AG04449 (cell line): Measurements from ENCODE around the gene IRAK1.
A peak's percentile ranks its signal among the peaks of the same experiment; 100 is the strongest.

Source experiments
- CTCF ChIA-PET: fragments of 350-600 bp; formaldehyde crosslinking; extraction: SDS; loops from one replicate; lab custom pipeline; 2021; ENCODE audit warnings: antibody characterized with exemption; lab: Yijun Ruan, JAX
- POLR2A ChIA-PET: fragments of 400-600, 350-600 bp; formaldehyde crosslinking; extraction: SDS; loops from one replicate; lab custom pipeline; 2020; ENCODE audit warnings: antibody characterized with exemption, inconsistent platforms; lab: Yijun Ruan, JAX
- DNase-seq: peaks from one replicate; pipeline ENCODE4 v3.0.0-alpha.2; 2010; ENCODE audit warnings: low read depth, low spot score
- H3K4me3 ChIP-seq: 2 replicates; pipeline ENCODE4 v1.5.1; 2011; ENCODE audit warnings: low read depth, mild to moderate bottlenecking, control low read depth, low read length
- TF ChIP-seq, protein P1 (sequence below): IDR thresholded peaks from one replicate; pipeline ENCODE4 v1.5.1; 2011; ENCODE audit warnings: mild to moderate bottlenecking, moderate library complexity, low read length, control low read depth, inconsistent platforms; ENCODE audit not compliant: insufficient read depth; ENCODE audit errors: missing control alignments

Gene IRAK1

DNA sequence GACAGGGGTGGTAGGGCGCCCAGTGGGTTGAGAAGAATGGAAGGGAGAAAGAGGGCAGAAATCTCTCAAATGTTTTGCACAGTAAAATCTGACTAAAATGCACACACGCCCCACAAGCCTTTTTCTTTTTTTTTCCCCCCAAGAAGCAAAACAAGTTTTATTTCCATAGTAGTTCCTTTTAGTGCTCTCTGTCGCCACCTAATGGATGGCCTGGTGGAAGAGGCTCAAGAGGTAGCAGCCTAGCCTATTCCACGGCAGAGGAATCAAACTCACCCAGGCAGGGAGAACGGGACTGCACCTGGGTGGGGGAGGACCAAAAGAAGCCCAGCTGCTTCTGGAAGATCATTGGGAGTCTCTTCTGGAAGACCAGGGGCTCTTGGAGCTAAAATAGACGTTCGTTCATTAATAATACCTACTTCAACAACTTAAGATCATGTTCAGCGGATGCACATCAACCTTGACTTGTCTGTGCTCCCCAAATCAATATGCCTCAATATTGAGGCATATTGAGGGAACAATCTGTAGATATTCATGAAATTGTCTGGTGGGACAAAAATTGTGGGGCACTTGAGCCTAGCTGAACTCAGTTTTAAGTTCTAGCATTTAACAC lies 31.6 kb upstream of the IRAK1 start:
- ChIA-PET POLR2A (no interaction called here), CTCF (interaction anchor here (0.7 to 3.2 kb wide), 8 partner anchors 8 to 100 kb away, joined by 3 to 20 read pairs (median 5); partner anchors contain the start of gene IRAK1)
- no peak overlapping the region for H3K4me3 ChIP-seq
- DNase-seq = no peak
- TF ChIP-seq, protein P1, sequence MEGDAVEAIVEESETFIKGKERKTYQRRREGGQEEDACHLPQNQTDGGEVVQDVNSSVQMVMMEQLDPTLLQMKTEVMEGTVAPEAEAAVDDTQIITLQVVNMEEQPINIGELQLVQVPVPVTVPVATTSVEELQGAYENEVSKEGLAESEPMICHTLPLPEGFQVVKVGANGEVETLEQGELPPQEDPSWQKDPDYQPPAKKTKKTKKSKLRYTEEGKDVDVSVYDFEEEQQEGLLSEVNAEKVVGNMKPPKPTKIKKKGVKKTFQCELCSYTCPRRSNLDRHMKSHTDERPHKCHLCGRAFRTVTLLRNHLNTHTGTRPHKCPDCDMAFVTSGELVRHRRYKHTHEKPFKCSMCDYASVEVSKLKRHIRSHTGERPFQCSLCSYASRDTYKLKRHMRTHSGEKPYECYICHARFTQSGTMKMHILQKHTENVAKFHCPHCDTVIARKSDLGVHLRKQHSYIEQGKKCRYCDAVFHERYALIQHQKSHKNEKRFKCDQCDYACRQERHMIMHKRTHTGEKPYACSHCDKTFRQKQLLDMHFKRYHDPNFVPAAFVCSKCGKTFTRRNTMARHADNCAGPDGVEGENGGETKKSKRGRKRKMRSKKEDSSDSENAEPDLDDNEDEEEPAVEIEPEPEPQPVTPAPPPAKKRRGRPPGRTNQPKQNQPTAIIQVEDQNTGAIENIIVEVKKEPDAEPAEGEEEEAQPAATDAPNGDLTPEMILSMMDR = peak; percentile 57

DNA sequence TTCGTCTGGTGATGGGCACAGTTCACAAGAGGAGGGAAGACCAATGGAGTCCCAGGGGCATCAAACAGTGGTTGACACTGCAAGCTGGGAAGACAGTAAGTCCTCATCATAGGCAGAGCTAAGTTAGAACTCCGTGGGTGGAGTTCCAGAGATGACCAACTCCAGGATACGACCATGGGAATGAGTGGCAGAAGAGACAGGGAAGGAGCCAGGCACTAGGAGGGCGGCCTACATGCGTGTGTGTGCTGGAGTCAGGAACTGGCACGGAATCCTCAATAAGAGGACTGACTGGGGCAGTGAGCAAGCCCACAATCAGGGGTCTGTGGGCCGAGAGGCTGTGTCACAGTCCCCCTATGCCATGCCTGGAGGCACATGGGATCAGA lies 30.4 kb upstream of the IRAK1 start:
- TF ChIP-seq, protein P1 = no peak
- CTCF ChIA-PET = interaction anchor here (0.9 to 3.2 kb wide), 7 partner anchors 10 to 37 kb away, joined by 3 to 20 read pairs (median 3); no protein-coding TSS in a partner anchor
- POLR2A ChIA-PET = no interaction called here
- DNase-seq = no peak
- no peak overlapping the region for H3K4me3 ChIP-seq

- no peak overlapping the region for H3K4me3 ChIP-seq
- TF ChIP-seq, protein P1 = no peak
- CTCF ChIA-PET = interaction anchor here (0.9 to 3.2 kb wide), 7 partner anchors 9 to 36 kb away, joined by 3 to 20 read pairs (median 3); no protein-coding TSS in a partner anchor
- DNase-seq = no peak
- POLR2A ChIA-PET = interaction anchor here (1.3 kb wide), 1 partner anchor 9 kb away, joined by 3 read pairs; no protein-coding TSS in a partner anchor
Measured at GRCh38 chrX:154049209-154050112, 29.8 kb upstream of the IRAK1 start.

- TF ChIP-seq, protein P1 = no peak
- no peak overlapping the region for H3K4me3 ChIP-seq
- CTCF ChIA-PET = interaction anchor here (0.5 to 2.8 kb wide), 7 partner anchors 21 to 78 kb away, joined by 3 to 12 read pairs (median 3); partner anchors contain the start of gene IRAK1
- POLR2A ChIA-PET = interaction anchor here (1.3 kb wide), 1 partner anchor 8 kb away, joined by 3 read pairs; no protein-coding TSS in a partner anchor
- no peak for DNase-seq
Measured at GRCh38 chrX:154048398-154048797, 28.7 kb upstream of the IRAK1 start.

DNA sequence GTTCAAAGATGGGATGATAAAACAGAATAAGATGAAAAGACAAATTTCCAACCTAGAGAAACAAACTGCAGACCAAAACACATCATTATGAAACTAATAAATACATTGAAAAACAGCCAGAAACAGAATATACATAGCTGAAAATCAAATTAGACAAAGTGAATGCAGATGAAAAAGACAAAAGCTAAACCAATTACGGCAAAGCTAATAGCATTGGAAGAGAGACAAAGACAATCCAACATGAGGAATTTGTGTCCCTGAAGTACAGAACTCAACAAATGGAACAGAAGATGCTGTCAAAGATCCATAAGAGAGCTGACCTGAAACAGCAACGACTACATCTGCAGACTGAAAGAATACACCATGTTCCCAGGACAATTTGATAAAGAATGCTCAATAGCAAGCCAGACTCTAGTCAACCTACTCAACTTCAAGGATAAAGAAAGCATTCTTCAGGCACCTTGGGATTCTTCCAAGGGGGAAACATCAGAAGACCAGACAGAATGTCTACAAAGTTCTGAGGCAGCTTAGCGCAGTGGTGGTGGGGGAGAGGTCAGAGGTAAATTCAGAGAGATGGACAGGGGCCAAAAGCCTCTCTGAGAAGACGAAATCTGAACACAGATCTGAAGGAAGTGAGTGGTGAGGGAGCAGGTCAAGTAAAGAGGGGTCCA lies 27.4 kb upstream of the IRAK1 start:
- TF ChIP-seq, protein P1 = no peak
- CTCF ChIA-PET = interaction anchor here (0.8 to 2.1 kb wide), 7 partner anchors 12 to 228 kb away, joined by 3 to 6 read pairs (median 3); partner anchors contain the start of gene IRAK1
- no peak for DNase-seq
- POLR2A ChIA-PET = no interaction called here
- H3K4me3 ChIP-seq = no peak overlapping the region
